Prostate gland (tissue), 2 donors: ENCODE results near the gene BMPR2. TPM values are rescaled to one million over a fixed set of nuclear protein-coding genes. Genes with fewer than 3 reads are reported as not detected.

Source experiments
- DNase-seq: peaks from one replicate; pipeline ENCODE4 v3.0.0-alpha.2; 2019; ENCODE audit warnings: low spot score
- H3K27ac ChIP-seq, 2 donors: fragments of 200-600 bp; sonication (generic); 2 replicates each; pipeline ENCODE4 v1.5.1; 2017 to 2019
- H3K27me3 ChIP-seq: fragments of 200-600 bp; sonication (generic); replicated peaks from 2 replicates; pipeline ENCODE4 v1.5.1; 2019; ENCODE audit not compliant: insufficient read depth
- H3K36me3 ChIP-seq, 2 donors: fragments of 200-600 bp; sonication (generic); 1 replicate in 1 of 2; 2 replicates in 1 of 2; pipeline versions ENCODE4 v1.5.1 to v1.8.1; 2017 to 2019
- H3K4me1 ChIP-seq: fragments of 200-600 bp; sonication (generic); replicated peaks from 2 replicates; pipeline ENCODE4 v1.5.1; 2019
- H3K4me3 ChIP-seq, 2 donors: fragments of 200-600 bp; sonication (generic); 2 replicates each; pipeline ENCODE4 v1.5.1; 2017 to 2019
- H3K9me3 ChIP-seq: fragments of 200-600 bp; sonication (generic); 2 replicates; pipeline ENCODE4 v1.5.1; 2017
- CTCF ChIP-seq, 4 experiments: fragments of 200-600 bp in 2 of 4; fragments of 450-650 bp in 2 of 4; sonication (generic) in 2 of 4; IDR thresholded peaks; 1 replicate in 3 of 4; 2 replicates in 1 of 4; pipeline ENCODE4 v1.5.1; 2016 to 2019; ENCODE audit warnings: antibody characterized with exemption in 4 of 4, mild to moderate bottlenecking in 2 of 4, moderate library complexity in 2 of 4
- POLR2A ChIP-seq: fragments of 450-650 bp; IDR thresholded peaks from one replicate; pipeline ENCODE4 v1.6.1; 2016; ENCODE audit warnings: antibody characterized with exemption, mild to moderate bottlenecking
- POLR2AphosphoS5 ChIP-seq: sonication (generic); formaldehyde crosslinking; IDR thresholded peaks from one replicate; pipeline ENCODE4 v1.6.1; 2017; ENCODE audit warnings: antibody characterized with exemption
- WGBS: methylation state at CpG from one replicate; pipeline ENCODE4 v1.1.5; 2018; 5-methylcytosine and 5-hydroxymethylcytosine counted together
- intact Hi-C: fragments of 100-400 bp; cut with DNase I; formaldehyde crosslinking; loops from one replicate; pipeline ENCODE4 v1.14.2; 2022
- total RNA-seq, 2 donors: library from RNA; depleted of rRNA; stranded (reverse); fragments of >200 nt; gene quantifications; one replicate each; pipeline ENCODE4 v1.1.0, GENCODE V29; 2016

Gene BMPR2
- total RNA-seq, 2 donors from 2014 or later = 41.1 to 69.9 TPM

- Histone ChIP-seq H3K4me3 (no peak overlapping the region), H3K27ac (no peak overlapping the region), H3K36me3 (peaks cover 0 to 5% of the 10 kb centered on the region in 2 donors), H3K9me3 (no peaks in the 10 kb centered on the region), H3K4me1 (no peaks in the 10 kb centered on the region), H3K27me3 (no peaks in the 10 kb centered on the region)
- DNase-seq = no peak
- 93% methylated on average over 2 of the region's 2 CpGs for WGBS
- intact Hi-C loops = no loop called here
- no peak for TF ChIP-seq POLR2AphosphoS5
- TF ChIP-seq POLR2A = no peak
- no peak for TF ChIP-seq CTCF (IDR thresholded peaks at IDR 0.05)
Observed at GRCh38 chr2:202512176-202512575, 136.0 kb downstream of the BMPR2 start.

- H3K27me3 ChIP-seq = no peaks in the 10 kb centered on the region
- H3K9me3 ChIP-seq = no peaks in the 10 kb centered on the region
- DNase-seq = no peak
- no peak overlapping the region for H3K4me3 ChIP-seq
- H3K27ac ChIP-seq = no peak overlapping the region
- intact Hi-C loops = no loop called here
- H3K36me3 ChIP-seq = peaks cover 5 to 6% of the 10 kb centered on the region in 2 donors
- no peaks in the 10 kb centered on the region for H3K4me1 ChIP-seq
- 93% methylated on average over 3 of the region's 3 CpGs for whole genome bisulfite sequencing
- TF ChIP-seq POLR2AphosphoS5 (no peak), CTCF (IDR thresholded peaks at IDR 0.05) (no peak), POLR2A (no peak)
Observed at GRCh38 chr2:202514732-202515131, 138.6 kb downstream of the BMPR2 start.

DNA sequence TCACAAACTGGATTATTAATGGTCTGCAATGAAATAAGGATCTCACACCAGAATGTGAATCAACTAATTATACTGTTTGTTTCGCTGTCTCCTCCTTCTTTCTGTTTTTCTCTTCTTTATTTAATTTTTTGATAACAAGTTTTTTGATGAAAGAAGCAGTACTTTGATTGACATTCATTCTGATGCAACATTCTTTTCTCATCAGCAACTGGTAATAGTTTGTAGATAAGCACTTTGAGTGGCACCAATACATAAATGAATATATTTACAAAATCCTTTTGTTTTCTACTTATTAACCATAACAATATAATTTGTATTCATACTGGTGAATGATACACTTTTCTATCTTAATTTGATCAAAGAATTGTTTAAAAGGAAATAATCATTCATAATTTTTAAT is 143.3 kb downstream of the BMPR2 start:
- no peaks in the 10 kb centered on the region for H3K27me3 ChIP-seq
- no peak overlapping the region for H3K4me3 ChIP-seq
- H3K4me1 ChIP-seq = no peaks in the 10 kb centered on the region
- no peak for DNase-seq
- TF ChIP-seq POLR2AphosphoS5 = no peak
- TF ChIP-seq POLR2A = no peak
- TF ChIP-seq CTCF (IDR thresholded peaks at IDR 0.05) = no peak
- no peak overlapping the region for H3K27ac ChIP-seq
- H3K9me3 ChIP-seq = no peaks in the 10 kb centered on the region
- peaks cover 5 to 6% of the 10 kb centered on the region in 2 donors for H3K36me3 ChIP-seq
- intact Hi-C loops = no loop called here
- 100% methylated on average over 1 of the region's 1 CpG for WGBS

- Histone ChIP-seq H3K27me3 (no peaks in the 10 kb centered on the region), H3K36me3 (peaks cover 0 to 6% of the 10 kb centered on the region in 2 donors), H3K4me3 (no peak overlapping the region), H3K27ac (no peak overlapping the region), H3K9me3 (no peaks in the 10 kb centered on the region), H3K4me1 (no peaks in the 10 kb centered on the region)
- TF ChIP-seq POLR2A (no peak), POLR2AphosphoS5 (no peak), CTCF (IDR thresholded peaks at IDR 0.05) (no peak)
- intact Hi-C loops = no loop called here
- no peak for DNase-seq
Observed at GRCh38 chr2:202521470-202521869, 145.3 kb downstream of the BMPR2 start.

- no peak for DNase-seq
- Histone ChIP-seq H3K4me1 (no peaks in the 10 kb centered on the region), H3K9me3 (no peaks in the 10 kb centered on the region), H3K27me3 (no peaks in the 10 kb centered on the region), H3K36me3 (no peaks in the 10 kb centered on the region), H3K4me3 (no peak overlapping the region), H3K27ac (no peak overlapping the region)
- WGBS = 44% methylated on average over 1 of the region's 1 CpG
- intact Hi-C loops = no loop called here
- TF ChIP-seq POLR2AphosphoS5 (no peak), CTCF (IDR thresholded peaks at IDR 0.05) (no peak), POLR2A (no peak)
Observed at GRCh38 chr2:202529389-202529788, 153.3 kb downstream of the BMPR2 start.
